ENCODE results near the gene USP19. TPM values are rescaled to one million over a fixed set of nuclear protein-coding genes. Genes with fewer than 3 reads are reported as not detected.

USP19 gene
- total and polyA plus RNA-seq, 7 donors = 22.2 to 98.4 (median 48.2) TPM

- H3K27ac ChIP-seq = no peak overlapping the region
- peaks cover 0 to under 1% (median under 1%) of the 10 kb centered on the region in 4 donors for H3K4me1 ChIP-seq
- H3K4me3 ChIP-seq = no peak overlapping the region
- H3K27me3 ChIP-seq = no peaks in the 10 kb centered on the region
- H3K36me3 ChIP-seq = peaks cover 68 to 93% (median 78%) of the 10 kb centered on the region in 4 donors
- H3K9me3 ChIP-seq = no peaks in the 10 kb centered on the region
- intact Hi-C loops (cut with DNase I) = no loop called here
- TF ChIP-seq CTCF (IDR thresholded peaks at IDR 0.05) (no peak), POLR2AphosphoS5 (IDR thresholded peaks at IDR 0.05) (no peak), POLR2A (IDR thresholded peaks at IDR 0.05) (no peak), EP300 (IDR thresholded peaks at IDR 0.05) (no peak)
- 91 to 92% methylated on average over 13 of the region's 13 CpGs for WGBS, 2 donors
- no peak for DNase-seq
Measured at GRCh38 chr3:49110780-49111179, 9.8 kb downstream of the USP19 start.

GRCh38 chr3:49108346-49108745 is 12.3 kb downstream of the USP19 start:
- Histone ChIP-seq H3K27ac (no peak overlapping the region), H3K36me3 (peaks cover 45 to 68% (median 54%) of the 10 kb centered on the region in 4 donors), H3K27me3 (no peaks in the 10 kb centered on the region), H3K9me3 (no peaks in the 10 kb centered on the region), H3K4me3 (no peak overlapping the region), H3K4me1 (peaks cover 0 to 19% (median 16%) of the 10 kb centered on the region in 4 donors)
- no peak for DNase-seq
- 70 to 83% methylated on average over 14 of the region's 14 CpGs for WGBS, 2 donors
- TF ChIP-seq EP300 (IDR thresholded peaks at IDR 0.05) (no peak), CTCF (IDR thresholded peaks at IDR 0.05) (no peak), POLR2AphosphoS5 (IDR thresholded peaks at IDR 0.05) (no peak), POLR2A (IDR thresholded peaks at IDR 0.05) (no peak)
- intact Hi-C loops (cut with DNase I) = no loop called here

DNA sequence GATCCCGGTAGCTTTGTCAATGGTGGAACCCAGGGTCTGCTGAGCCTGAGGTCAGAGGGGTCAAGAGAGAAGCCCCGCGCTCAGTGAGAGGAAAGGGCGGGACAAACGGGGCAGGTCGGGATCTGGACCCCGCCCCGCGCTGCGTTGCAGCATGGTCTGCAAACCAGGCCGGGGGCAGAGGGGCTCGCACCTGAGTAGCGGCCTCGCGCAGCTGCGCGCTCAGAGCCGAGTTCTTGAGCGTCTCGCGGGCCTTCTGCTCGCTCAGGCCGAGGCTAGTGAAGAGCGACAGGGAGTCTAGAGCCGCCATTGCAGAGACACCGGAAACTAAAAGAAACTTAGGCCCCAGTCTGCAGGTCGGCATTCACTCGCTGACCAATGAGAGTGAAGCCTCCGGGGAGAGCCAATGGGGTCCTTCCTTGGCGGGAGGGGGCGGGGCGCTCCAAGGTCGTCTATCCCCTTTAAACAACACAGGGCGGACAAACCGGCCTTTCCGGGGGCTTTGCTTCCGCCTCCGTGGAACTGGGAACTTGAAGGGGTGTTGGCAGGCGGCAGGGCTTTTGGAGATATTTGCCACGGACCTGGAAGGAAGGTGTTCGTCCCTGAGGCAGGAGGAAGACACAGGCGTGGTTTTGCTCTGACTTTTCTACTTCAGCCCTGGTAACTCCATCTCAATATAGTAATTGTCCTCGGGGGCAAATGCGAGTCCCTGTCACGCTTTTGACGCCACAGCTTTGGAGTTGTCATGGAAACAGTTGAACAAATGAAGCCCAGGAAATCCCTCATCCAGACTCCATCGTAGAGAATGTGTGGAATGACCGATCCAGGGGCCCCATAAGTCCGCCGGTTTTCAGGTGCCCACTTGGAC is 16.0 kb downstream of the USP19 start, which contains the start of gene QARS1:
QARS1 (minus strand) TSS at position 331 of the 865 bp plus-strand sequence; CDS start at position 307, 24 bp downstream.
- no peaks in the 10 kb centered on the region for H3K27me3 ChIP-seq
- H3K9me3 ChIP-seq = no peaks in the 10 kb centered on the region
- DNase-seq = peak; percentile 97
- peak within 1 kb of the TSS; percentile 82 to 86 (median 83) for H3K27ac ChIP-seq
- intact Hi-C loops (cut with DNase I) = no loop called here
- 2 to 3% methylated on average over 50 of the region's 50 CpGs for WGBS, 2 donors
- TF ChIP-seq EP300 (IDR thresholded peaks at IDR 0.05) (no peak), POLR2AphosphoS5 (IDR thresholded peaks at IDR 0.05) (peak; percentile 64 to 83 (median 74)), CTCF (IDR thresholded peaks at IDR 0.05) (no peak), POLR2A (IDR thresholded peaks at IDR 0.05) (peak; percentile 34 to 61)
- peaks cover 0 to 25% (median 21%) of the 10 kb centered on the region in 4 donors for H3K4me1 ChIP-seq
- H3K4me3 ChIP-seq = peak within 1 kb of the TSS; percentile 76 to 80 (median 78)
- peaks cover 26 to 61% (median 52%) of the 10 kb centered on the region in 4 donors for H3K36me3 ChIP-seq

- Histone ChIP-seq H3K36me3 (peaks cover 26 to 61% (median 52%) of the 10 kb centered on the region in 4 donors), H3K4me3 (peak overlapping the region; percentile 76 to 80 (median 78)), H3K9me3 (no peaks in the 10 kb centered on the region), H3K27me3 (no peaks in the 10 kb centered on the region), H3K27ac (peak overlapping the region; percentile 82 to 86 (median 83)), H3K4me1 (peaks cover 0 to 25% (median 21%) of the 10 kb centered on the region in 4 donors)
- 2 to 5% methylated on average over 8 of the region's 8 CpGs for WGBS, 2 donors
- no peak for DNase-seq
- intact Hi-C loops (cut with DNase I) = no loop called here
- TF ChIP-seq CTCF (IDR thresholded peaks at IDR 0.05) (no peak), POLR2AphosphoS5 (IDR thresholded peaks at IDR 0.05) (no peak), POLR2A (IDR thresholded peaks at IDR 0.05) (no peak), EP300 (IDR thresholded peaks at IDR 0.05) (no peak)
Measured at GRCh38 chr3:49104052-49104426, 16.6 kb downstream of the USP19 start.

Data from sigmoid colon (tissue), 7 donors.